MM.1S (cell line): ENCODE results near the gene RPL29.

Experiments used
- DNase-seq: peaks from one replicate; pipeline ENCODE4 v3.0.0-alpha.2; 2015
- H2AFZ ChIP-seq: fragments of 300-600 bp; sonication (generic); 2 replicates; pipeline ENCODE4 v1.6.0; 2016; ENCODE audit warnings: antibody characterized with exemption, low read length
- H3F3A ChIP-seq: fragments of 300-600 bp; sonication (generic); 2 replicates; pipeline ENCODE4 v1.6.1; 2016; ENCODE audit warnings: mild to moderate bottlenecking, antibody characterized with exemption, low read length, moderate library complexity, mixed read lengths; ENCODE audit not compliant: insufficient read depth
- H3K27ac ChIP-seq: fragments of 300-600 bp; sonication (generic); 2 replicates; pipeline ENCODE4 v1.5.1; 2016; ENCODE audit warnings: mild to moderate bottlenecking, low read length
- H3K27me3 ChIP-seq: fragments of 300-600 bp; sonication (generic); replicated peaks from 2 replicates; pipeline ENCODE4 v1.6.0; 2016; ENCODE audit warnings: low read length; ENCODE audit not compliant: insufficient read depth
- H3K36me3 ChIP-seq: fragments of 300-600 bp; sonication (generic); replicated peaks from 2 replicates; pipeline ENCODE4 v1.6.1; 2016; ENCODE audit warnings: mild to moderate bottlenecking, low read length, mixed read lengths; ENCODE audit not compliant: insufficient read depth
- H3K4me1 ChIP-seq: fragments of 300-600 bp; sonication (generic); 2 replicates; pipeline ENCODE4 v1.6.1; 2016; ENCODE audit warnings: low read length, mixed read lengths
- H3K4me2 ChIP-seq: fragments of 300-600 bp; sonication (generic); 2 replicates; pipeline ENCODE4 v1.6.0; 2016; ENCODE audit warnings: low read depth, low read length
- H3K4me3 ChIP-seq: fragments of 300-600 bp; sonication (generic); 2 replicates; pipeline ENCODE4 v1.5.1; 2016; ENCODE audit warnings: low read length, mixed read lengths
- H3K79me2 ChIP-seq: fragments of 300-600 bp; sonication (generic); 2 replicates; pipeline ENCODE4 v1.6.1; 2016; ENCODE audit warnings: mixed run types, low read length, mixed read lengths
- H3K9ac ChIP-seq: fragments of 300-600 bp; sonication (generic); 2 replicates; pipeline ENCODE4 v1.6.1; 2016; ENCODE audit warnings: low read length, mixed read lengths
- H3K9me2 ChIP-seq: fragments of 300-600 bp; sonication (generic); replicated peaks from 2 replicates; pipeline ENCODE4 v1.6.1; 2016; ENCODE audit warnings: mild to moderate bottlenecking, low read length, mixed read lengths; ENCODE audit not compliant: insufficient read depth
- H3K9me3 ChIP-seq: fragments of 300-600 bp; sonication (generic); replicated peaks from 2 replicates; pipeline ENCODE4 v1.6.1; 2016; ENCODE audit warnings: mild to moderate bottlenecking, low read length, mixed read lengths; ENCODE audit not compliant: insufficient read depth
- H4K20me1 ChIP-seq: fragments of 300-600 bp; sonication (generic); 2 replicates; pipeline ENCODE4 v1.6.1; 2016; ENCODE audit warnings: mild to moderate bottlenecking, low read length, moderate library complexity, mixed read lengths; ENCODE audit not compliant: insufficient read depth
- EZH2 ChIP-seq: fragments of 300-600 bp; sonication (generic); optimal IDR thresholded peaks from 2 replicates; pipeline ENCODE3; 2017; ENCODE audit warnings: low read depth, mild to moderate bottlenecking, antibody characterized with exemption, low read length, mixed read lengths
- EZH2phosphoT487 ChIP-seq: fragments of 300-600 bp; sonication (generic); IDR thresholded peaks from 2 replicates; pipeline ENCODE4 v1.6.1; 2018; ENCODE audit warnings: antibody characterized with exemption, low read length
- TF ChIP-seq, protein P1 (sequence below): fragments of 300-600 bp; sonication (generic); IDR thresholded peaks from 2 replicates; pipeline ENCODE4 v1.5.1; 2016; ENCODE audit warnings: antibody characterized with exemption, low read length, mixed read lengths

The RPL29 gene

DNA sequence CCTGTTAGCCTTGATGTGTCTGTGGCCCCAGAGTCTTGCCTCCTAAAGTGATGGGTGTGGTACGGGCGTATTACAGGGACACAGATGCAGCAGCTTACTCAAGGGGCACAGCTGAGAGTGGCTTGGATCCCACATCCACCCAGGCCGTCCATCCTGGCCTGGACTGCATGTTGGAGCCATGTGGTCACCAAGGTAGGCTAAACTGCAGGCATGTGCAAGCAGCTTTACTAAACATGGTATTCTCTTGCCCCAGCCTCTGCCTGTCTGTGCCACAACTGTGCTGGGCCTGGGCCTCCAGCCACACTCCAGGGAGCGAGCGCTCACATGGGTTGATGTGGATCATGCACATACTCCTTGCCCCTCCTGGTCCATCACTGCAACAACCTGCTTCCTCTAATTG, 46.6 kb downstream of the RPL29 start:
- no peak overlapping the region for H2AFZ ChIP-seq

DNA sequence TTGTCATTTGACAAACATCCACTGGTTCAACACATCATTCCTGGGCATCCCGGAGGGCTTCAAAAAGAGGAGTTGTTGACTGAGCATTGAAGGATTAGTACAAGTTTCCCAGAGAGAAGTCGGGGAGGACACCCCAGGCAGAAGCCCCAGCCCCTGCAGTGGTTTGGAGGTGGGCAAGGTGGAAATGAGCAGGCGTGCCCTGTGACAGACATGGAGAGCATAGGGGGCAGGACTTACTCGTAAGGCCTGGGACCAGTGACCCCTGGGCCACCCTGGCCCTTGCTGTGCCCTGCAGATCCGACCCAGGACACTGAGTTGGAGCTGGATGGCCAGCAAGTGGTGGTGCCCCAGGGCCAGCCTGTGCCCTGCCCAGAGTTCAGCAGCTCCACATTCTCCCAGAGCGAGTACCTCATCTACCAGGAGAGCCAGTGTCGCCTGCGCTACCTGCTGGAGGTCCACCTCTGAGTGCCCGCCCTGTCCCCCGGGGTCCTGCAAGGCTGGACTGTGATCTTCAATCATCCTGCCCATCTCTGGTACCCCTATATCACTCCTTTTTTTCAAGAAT, 47.6 kb downstream of the RPL29 start:
- no peak overlapping the region for H3K9ac ChIP-seq
- TF ChIP-seq EZH2phosphoT487 (no peak), EZH2 (no peak)
- TF ChIP-seq, protein P1, sequence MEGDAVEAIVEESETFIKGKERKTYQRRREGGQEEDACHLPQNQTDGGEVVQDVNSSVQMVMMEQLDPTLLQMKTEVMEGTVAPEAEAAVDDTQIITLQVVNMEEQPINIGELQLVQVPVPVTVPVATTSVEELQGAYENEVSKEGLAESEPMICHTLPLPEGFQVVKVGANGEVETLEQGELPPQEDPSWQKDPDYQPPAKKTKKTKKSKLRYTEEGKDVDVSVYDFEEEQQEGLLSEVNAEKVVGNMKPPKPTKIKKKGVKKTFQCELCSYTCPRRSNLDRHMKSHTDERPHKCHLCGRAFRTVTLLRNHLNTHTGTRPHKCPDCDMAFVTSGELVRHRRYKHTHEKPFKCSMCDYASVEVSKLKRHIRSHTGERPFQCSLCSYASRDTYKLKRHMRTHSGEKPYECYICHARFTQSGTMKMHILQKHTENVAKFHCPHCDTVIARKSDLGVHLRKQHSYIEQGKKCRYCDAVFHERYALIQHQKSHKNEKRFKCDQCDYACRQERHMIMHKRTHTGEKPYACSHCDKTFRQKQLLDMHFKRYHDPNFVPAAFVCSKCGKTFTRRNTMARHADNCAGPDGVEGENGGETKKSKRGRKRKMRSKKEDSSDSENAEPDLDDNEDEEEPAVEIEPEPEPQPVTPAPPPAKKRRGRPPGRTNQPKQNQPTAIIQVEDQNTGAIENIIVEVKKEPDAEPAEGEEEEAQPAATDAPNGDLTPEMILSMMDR: no peak
- no peaks in the 10 kb centered on the region for H3K27me3 ChIP-seq
- 0 out of 2 replicates have a peak, but pooled peaks cover 3% of the 10 kb centered on the region for H3K4me1 ChIP-seq
- no peaks in the 10 kb centered on the region for H3K79me2 ChIP-seq
- H3K27ac ChIP-seq: no peak overlapping the region
- H3K36me3 ChIP-seq: no peaks in the 10 kb centered on the region
- no peaks in the 10 kb centered on the region for H4K20me1 ChIP-seq
- no peak overlapping the region for H3K4me3 ChIP-seq
- no peaks in the 10 kb centered on the region for H3K9me2 ChIP-seq
- H3K9me3 ChIP-seq: no peaks in the 10 kb centered on the region
- no peak overlapping the region for H2AFZ ChIP-seq
- no peak for DNase-seq
- no peak overlapping the region for H3K4me2 ChIP-seq
- no peaks in the 10 kb centered on the region for H3F3A ChIP-seq

More for the DNA sequence above, 46.6 kb downstream of the RPL29 start:
- no peak overlapping the region for H3K27ac ChIP-seq
- no peak overlapping the region for H3K4me3 ChIP-seq
- no peaks in the 10 kb centered on the region for H3K9me3 ChIP-seq
- H3K79me2 ChIP-seq: no peaks in the 10 kb centered on the region
- H3K4me1 ChIP-seq: no peaks in the 10 kb centered on the region
- H3K4me2 ChIP-seq: no peak overlapping the region
- H3K9ac ChIP-seq: no peak overlapping the region
- H3F3A ChIP-seq: no peaks in the 10 kb centered on the region
- H4K20me1 ChIP-seq: no peaks in the 10 kb centered on the region
- no peak for DNase-seq
- no peak for TF ChIP-seq EZH2phosphoT487
- TF ChIP-seq EZH2: no peak
- TF ChIP-seq, protein P1: no peak
- H3K9me2 ChIP-seq: no peaks in the 10 kb centered on the region
- H3K27me3 ChIP-seq: 0 out of 2 replicates have a peak, but pooled peaks cover 4% of the 10 kb centered on the region
- H3K36me3 ChIP-seq: no peaks in the 10 kb centered on the region

DNA sequence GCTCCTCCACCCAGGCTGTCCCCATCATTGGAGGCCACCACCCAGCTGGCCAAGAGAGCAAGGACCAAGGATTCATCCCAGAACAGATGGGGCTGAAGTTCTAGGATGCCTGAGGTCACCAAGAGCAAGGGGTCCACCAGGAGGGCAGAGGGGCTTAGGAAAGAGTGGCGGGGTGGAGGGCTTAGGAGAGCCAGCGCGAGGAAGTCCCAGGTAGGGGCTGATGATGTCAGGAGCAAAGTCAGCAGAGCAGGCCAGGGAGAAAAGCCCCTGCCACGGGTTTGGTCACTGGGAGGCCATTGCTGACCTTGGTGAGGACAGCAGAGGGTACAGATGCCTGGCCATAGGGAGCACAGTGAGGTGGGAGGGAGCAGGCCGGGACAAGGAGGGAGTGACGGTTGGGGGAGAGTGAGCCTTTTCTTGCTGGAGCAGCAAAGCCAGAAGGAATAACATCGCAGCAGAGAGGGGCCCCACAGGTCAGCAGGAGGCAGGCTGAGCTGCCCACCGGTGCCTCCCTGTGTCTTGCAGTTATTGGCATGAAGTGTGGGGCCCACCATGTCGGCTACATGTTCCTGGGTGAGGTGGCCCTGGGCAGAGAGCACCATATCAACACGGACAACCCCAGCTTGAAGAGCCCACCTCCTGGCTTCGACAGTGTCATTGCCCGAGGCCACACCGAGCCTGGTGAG, 48.3 kb downstream of the RPL29 start:
- no peaks in the 10 kb centered on the region for H3K36me3 ChIP-seq
- H2AFZ ChIP-seq: no peak overlapping the region
- no peak for DNase-seq
- no peaks in the 10 kb centered on the region for H3K27me3 ChIP-seq
- H3K4me1 ChIP-seq: 0 out of 2 replicates have a peak, but pooled peaks cover 6% of the 10 kb centered on the region
- no peaks in the 10 kb centered on the region for H3K9me2 ChIP-seq
- no peak overlapping the region for H3K27ac ChIP-seq
- H3K9ac ChIP-seq: no peak overlapping the region
- H3K79me2 ChIP-seq: no peaks in the 10 kb centered on the region
- no peak overlapping the region for H3K4me3 ChIP-seq
- TF ChIP-seq, protein P1: no peak
- no peak for TF ChIP-seq EZH2phosphoT487
- no peak for TF ChIP-seq EZH2
- no peaks in the 10 kb centered on the region for H3K9me3 ChIP-seq
- no peak overlapping the region for H3K4me2 ChIP-seq
- H4K20me1 ChIP-seq: no peaks in the 10 kb centered on the region
- no peaks in the 10 kb centered on the region for H3F3A ChIP-seq
